Measurements from ENCODE around the gene LINC01488.
A peak's percentile ranks its signal among the peaks of the same experiment; 100 is the strongest.

LINC01488 gene

GRCh38 chr11:69484427-69485259 is 3.2 kb downstream of the LINC01488 start:
- Histone ChIP-seq H3K36me3 (ENCODE audit: control insufficient read depth in 5 of 5, insufficient read depth in 5 of 5, low read length in 5 of 5) (no peaks in the 10 kb centered on the region), H3K27me3 (ENCODE audit: control insufficient read depth in 5 of 5, insufficient read depth in 4 of 5, low read length in 5 of 5) (peaks cover 0 to 3% (median 0%) of the 10 kb centered on the region in 5 donors), H3K9me3 (ENCODE audit: control insufficient read depth in 5 of 5, low read length in 5 of 5) (peaks cover 0 to 5% (median 0%) of the 10 kb centered on the region in 5 donors), H3K9ac (ENCODE audit: low read length in 5 of 5) (no peak overlapping the region), H3K4me1 (ENCODE audit: control insufficient read depth in 5 of 5, insufficient read depth in 5 of 5, low read length in 5 of 5) (peaks cover 1 to 41% (median 26%) of the 10 kb centered on the region in 5 donors), H3K27ac (ENCODE audit: low read depth, low read length) (no peak overlapping the region), H3K4me3 (ENCODE audit: low read depth in 1 of 5, low read length in 5 of 5) (no peak overlapping the region)

- H3K4me1 ChIP-seq (ENCODE audit: control insufficient read depth in 5 of 5, insufficient read depth in 5 of 5, low read length in 5 of 5) = peaks cover 1 to 33% (median 18%) of the 10 kb centered on the region in 5 donors
- no peak overlapping the region for H3K9ac ChIP-seq (ENCODE audit: low read length in 5 of 5)
These were observed 4.0 kb downstream of the LINC01488 start for GRCh38 chr11:69485337-69486041.

GRCh38 chr11:69486056-69486772 is 4.8 kb downstream of the LINC01488 start:
- H3K36me3 ChIP-seq (ENCODE audit: control insufficient read depth in 5 of 5, insufficient read depth in 5 of 5, low read length in 5 of 5) = no peaks in the 10 kb centered on the region
- peak overlapping the region in 2 of 5 donors; percentile 22 to 48 for H3K9ac ChIP-seq (ENCODE audit: low read length in 5 of 5)
- H3K27ac ChIP-seq (ENCODE audit: low read depth, low read length) = no peak overlapping the region
- peaks cover 0 to 5% (median 0%) of the 10 kb centered on the region in 5 donors for H3K9me3 ChIP-seq (ENCODE audit: control insufficient read depth in 5 of 5, low read length in 5 of 5)
- H3K4me1 ChIP-seq (ENCODE audit: control insufficient read depth in 5 of 5, insufficient read depth in 5 of 5, low read length in 5 of 5) = peaks cover 1 to 27% (median 14%) of the 10 kb centered on the region in 5 donors
- H3K4me3 ChIP-seq (ENCODE audit: low read depth in 1 of 5, low read length in 5 of 5) = peak overlapping the region in 1 of 5 donors; percentile 3
- peaks cover 0 to 3% (median 0%) of the 10 kb centered on the region in 5 donors for H3K27me3 ChIP-seq (ENCODE audit: control insufficient read depth in 5 of 5, insufficient read depth in 4 of 5, low read length in 5 of 5)

More at GRCh38 chr11:69485337-69486041, 4.0 kb downstream of the LINC01488 start:
- H3K4me3 ChIP-seq (ENCODE audit: low read depth in 1 of 5, low read length in 5 of 5) = no peak overlapping the region
- H3K27ac ChIP-seq (ENCODE audit: low read depth, low read length) = no peak overlapping the region
- peaks cover 0 to 5% (median 0%) of the 10 kb centered on the region in 5 donors for H3K9me3 ChIP-seq (ENCODE audit: control insufficient read depth in 5 of 5, low read length in 5 of 5)
- H3K27me3 ChIP-seq (ENCODE audit: control insufficient read depth in 5 of 5, insufficient read depth in 4 of 5, low read length in 5 of 5) = peaks cover 0 to 3% (median 0%) of the 10 kb centered on the region in 5 donors
- no peaks in the 10 kb centered on the region for H3K36me3 ChIP-seq (ENCODE audit: control insufficient read depth in 5 of 5, insufficient read depth in 5 of 5, low read length in 5 of 5)

- Histone ChIP-seq H3K9ac (ENCODE audit: low read length in 5 of 5) (peak overlapping the region in 2 of 5 donors; percentile 22 to 48), H3K9me3 (ENCODE audit: control insufficient read depth in 5 of 5, low read length in 5 of 5) (peaks cover 0 to 2% (median 0%) of the 10 kb centered on the region in 5 donors), H3K4me3 (ENCODE audit: low read depth in 1 of 5, low read length in 5 of 5) (peak overlapping the region in 1 of 5 donors; percentile 3), H3K36me3 (ENCODE audit: control insufficient read depth in 5 of 5, insufficient read depth in 5 of 5, low read length in 5 of 5) (no peaks in the 10 kb centered on the region), H3K27me3 (ENCODE audit: control insufficient read depth in 5 of 5, insufficient read depth in 4 of 5, low read length in 5 of 5) (peaks cover 0 to 3% (median 0%) of the 10 kb centered on the region in 5 donors), H3K4me1 (ENCODE audit: control insufficient read depth in 5 of 5, insufficient read depth in 5 of 5, low read length in 5 of 5) (peaks cover 1 to 27% (median 14%) of the 10 kb centered on the region in 5 donors), H3K27ac (ENCODE audit: low read depth, low read length) (no peak overlapping the region)
These were observed 5.4 kb downstream of the LINC01488 start for GRCh38 chr11:69486773-69487291.

GRCh38 chr11:69487391-69487790 is 5.9 kb downstream of the LINC01488 start:
- Histone ChIP-seq H3K4me1 (ENCODE audit: control insufficient read depth in 5 of 5, insufficient read depth in 5 of 5, low read length in 5 of 5) (peaks cover 1 to 27% (median 14%) of the 10 kb centered on the region in 5 donors), H3K9ac (ENCODE audit: low read length in 5 of 5) (no peak overlapping the region), H3K36me3 (ENCODE audit: control insufficient read depth in 5 of 5, insufficient read depth in 5 of 5, low read length in 5 of 5) (no peaks in the 10 kb centered on the region), H3K4me3 (ENCODE audit: low read depth in 1 of 5, low read length in 5 of 5) (no peak overlapping the region), H3K27me3 (ENCODE audit: control insufficient read depth in 5 of 5, insufficient read depth in 4 of 5, low read length in 5 of 5) (peaks cover 0 to 3% (median 0%) of the 10 kb centered on the region in 5 donors), H3K27ac (ENCODE audit: low read depth, low read length) (no peak overlapping the region), H3K9me3 (ENCODE audit: control insufficient read depth in 5 of 5, low read length in 5 of 5) (no peaks in the 10 kb centered on the region)

- no peak overlapping the region for H3K4me3 ChIP-seq (ENCODE audit: low read depth in 1 of 5, low read length in 5 of 5)
- H3K4me1 ChIP-seq (ENCODE audit: control insufficient read depth in 5 of 5, insufficient read depth in 5 of 5, low read length in 5 of 5) = peaks cover 1 to 27% (median 14%) of the 10 kb centered on the region in 5 donors
- H3K9me3 ChIP-seq (ENCODE audit: control insufficient read depth in 5 of 5, low read length in 5 of 5) = no peaks in the 10 kb centered on the region
- H3K27ac ChIP-seq (ENCODE audit: low read depth, low read length) = no peak overlapping the region
- H3K27me3 ChIP-seq (ENCODE audit: control insufficient read depth in 5 of 5, insufficient read depth in 4 of 5, low read length in 5 of 5) = peaks cover 0 to 6% (median 0%) of the 10 kb centered on the region in 5 donors
- H3K9ac ChIP-seq (ENCODE audit: low read length in 5 of 5) = no peak overlapping the region
- no peaks in the 10 kb centered on the region for H3K36me3 ChIP-seq (ENCODE audit: control insufficient read depth in 5 of 5, insufficient read depth in 5 of 5, low read length in 5 of 5)
These were observed 6.5 kb downstream of the LINC01488 start for GRCh38 chr11:69487849-69488542.

- Histone ChIP-seq H3K4me1 (ENCODE audit: control insufficient read depth in 5 of 5, insufficient read depth in 5 of 5, low read length in 5 of 5) (peaks cover 1 to 24% (median 14%) of the 10 kb centered on the region in 5 donors), H3K9me3 (ENCODE audit: control insufficient read depth in 5 of 5, low read length in 5 of 5) (no peaks in the 10 kb centered on the region)
These were observed 7.1 kb downstream of the LINC01488 start for GRCh38 chr11:69488543-69488940.

GRCh38 chr11:69489031-69489745 is 7.7 kb downstream of the LINC01488 start:
- Histone ChIP-seq H3K36me3 (ENCODE audit: control insufficient read depth in 5 of 5, insufficient read depth in 5 of 5, low read length in 5 of 5) (no peaks in the 10 kb centered on the region), H3K27ac (ENCODE audit: low read depth, low read length) (no peak overlapping the region), H3K4me1 (ENCODE audit: control insufficient read depth in 5 of 5, insufficient read depth in 5 of 5, low read length in 5 of 5) (peaks cover 1 to 24% (median 14%) of the 10 kb centered on the region in 5 donors), H3K4me3 (ENCODE audit: low read depth in 1 of 5, low read length in 5 of 5) (no peak overlapping the region), H3K27me3 (ENCODE audit: control insufficient read depth in 5 of 5, insufficient read depth in 4 of 5, low read length in 5 of 5) (peaks cover 0 to 6% (median 0%) of the 10 kb centered on the region in 5 donors), H3K9ac (ENCODE audit: low read length in 5 of 5) (no peak overlapping the region), H3K9me3 (ENCODE audit: control insufficient read depth in 5 of 5, low read length in 5 of 5) (no peaks in the 10 kb centered on the region)

More at GRCh38 chr11:69488543-69488940, 7.1 kb downstream of the LINC01488 start:
- Histone ChIP-seq H3K36me3 (ENCODE audit: control insufficient read depth in 5 of 5, insufficient read depth in 5 of 5, low read length in 5 of 5) (no peaks in the 10 kb centered on the region), H3K9ac (ENCODE audit: low read length in 5 of 5) (no peak overlapping the region), H3K4me3 (ENCODE audit: low read depth in 1 of 5, low read length in 5 of 5) (no peak overlapping the region), H3K27ac (ENCODE audit: low read depth, low read length) (no peak overlapping the region), H3K27me3 (ENCODE audit: control insufficient read depth in 5 of 5, insufficient read depth in 4 of 5, low read length in 5 of 5) (peaks cover 0 to 6% (median 0%) of the 10 kb centered on the region in 5 donors)
